Panc1 (cell line): Measurements from ENCODE around the gene NOS1AP. TPM values are rescaled to one million over a fixed set of nuclear protein-coding genes. Genes with fewer than 3 reads are reported as not detected.

Experiments used
- ATAC-seq: fragments of 200-7000 bp; cut with Tn5 transposase; 2 replicates; pipeline ENCODE4 v1.9.1; 2020; ENCODE audit warnings: mild to moderate bottlenecking, moderate library complexity
- BruUV-seq: library from RNA; stranded (reverse); fragments of 400-500 nt; replicated peaks from 2 replicates; lab custom pipeline; 2021; lab: Mats Ljungman, UMichigan
- CTCF ChIA-PET: fragments of 300-600 bp; sonication (Branson Sonifier 250); formaldehyde crosslinking; loops from one replicate; lab custom pipeline; 2022; ENCODE audit warnings: antibody characterized with exemption; lab: Charles Lee
- POLR2A ChIA-PET: fragments of 300-600 bp; sonication (Branson Sonifier 250); formaldehyde crosslinking; loops from one replicate; lab custom pipeline; 2022; ENCODE audit warnings: antibody characterized with exemption; lab: Charles Lee
- DNase-seq: peaks from one replicate; pipeline ENCODE4 v3.0.0-alpha.2; 2010; ENCODE audit warnings: low read depth, low spot score
- H3K27ac ChIP-seq: 2 replicates; pipeline ENCODE4 v1.5.1; 2011; ENCODE audit warnings: mild to moderate bottlenecking, low read length, inconsistent platforms
- H3K27me3 ChIP-seq: fragments of 200-500 bp; sonication (Bioruptor generic); 2 replicates; pipeline ENCODE4 v1.6.0; 2014; ENCODE audit warnings: low read length, inconsistent platforms; ENCODE audit not compliant: control insufficient read depth, insufficient read depth
- H3K36me3 ChIP-seq: fragments of 200-500 bp; sonication (Bioruptor generic); 2 replicates; pipeline ENCODE4 v1.5.1; 2014; ENCODE audit warnings: inconsistent platforms, mild to moderate bottlenecking, low read length, moderate library complexity; ENCODE audit not compliant: control insufficient read depth, insufficient read depth
- H3K4me1 ChIP-seq: 2 replicates; pipeline ENCODE4 v1.5.1; 2011; ENCODE audit warnings: inconsistent platforms, mild to moderate bottlenecking, low read length, moderate library complexity; ENCODE audit not compliant: control insufficient read depth, insufficient read depth
- H3K4me3 ChIP-seq, 2 experiments: 2 replicates each; pipeline ENCODE4 v1.5.1; 2011 to 2012; ENCODE audit warnings: low read depth in 2 of 2, low read length in 2 of 2, mild to moderate bottlenecking in 2 of 2, inconsistent platforms in 1 of 2, moderate library complexity in 1 of 2
- H3K9me3 ChIP-seq: fragments of 200-500 bp; sonication (Bioruptor generic); 2 replicates; pipeline ENCODE4 v1.5.1; 2014; ENCODE audit warnings: low read depth, mild to moderate bottlenecking, inconsistent platforms, low read length, moderate library complexity; ENCODE audit not compliant: control insufficient read depth, insufficient read depth
- CTCF ChIP-seq: fragments of 450-650 bp; IDR thresholded peaks from 2 replicates; pipeline ENCODE4 v1.5.1; 2017; ENCODE audit warnings: mild to moderate bottlenecking
- POLR2AphosphoS5 ChIP-seq: IDR thresholded peaks from 2 replicates; pipeline ENCODE4 v1.6.1; 2012; ENCODE audit warnings: mild to moderate bottlenecking, low read depth, low read length, moderate library complexity
- SIN3A ChIP-seq: IDR thresholded peaks from 2 replicates; pipeline ENCODE4 v1.6.1; 2012; ENCODE audit warnings: low read depth, mild to moderate bottlenecking, low read length, moderate library complexity, borderline replicate concordance; ENCODE audit not compliant: insufficient read depth
- TCF7L2 ChIP-seq: IDR thresholded peaks from 2 replicates; pipeline ENCODE4 v1.6.1; 2011; ENCODE audit warnings: mild to moderate bottlenecking, low read depth, low read length, inconsistent platforms
- in situ Hi-C: cut with HindIII; loops from 2 replicates; pipeline ENCODE4 v1.10.0; 2016; ENCODE audit warnings: low sequenced_read_pairs, low pct_unique_long_range_greater_than_20kb
- intact Hi-C: fragments of 100-400 bp; cut with micrococcal nuclease; formaldehyde crosslinking; loops from one replicate; pipeline ENCODE4 v1.10.0; 2022; ENCODE audit not compliant: unreplicated experiment
- total RNA-seq: library from RNA; stranded (reverse); gene quantifications from one replicate; pipeline ENCODE4 v1.2.1, GENCODE V29; 2021; ENCODE audit not compliant: unreplicated experiment
- TF ChIP-seq, protein P1 (sequence below), 2 experiments: IDR thresholded peaks; 2 replicates each; pipeline ENCODE4 v1.6.1; 2011 to 2012; ENCODE audit warnings: low read depth in 2 of 2, control low read depth in 1 of 2, low read length in 1 of 2, mild to moderate bottlenecking in 1 of 2, moderate library complexity in 1 of 2; ENCODE audit not compliant: insufficient read depth in 1 of 2

Gene NOS1AP
- total RNA-seq, 1 experiment from 2014 or later: 27.9 TPM

DNA sequence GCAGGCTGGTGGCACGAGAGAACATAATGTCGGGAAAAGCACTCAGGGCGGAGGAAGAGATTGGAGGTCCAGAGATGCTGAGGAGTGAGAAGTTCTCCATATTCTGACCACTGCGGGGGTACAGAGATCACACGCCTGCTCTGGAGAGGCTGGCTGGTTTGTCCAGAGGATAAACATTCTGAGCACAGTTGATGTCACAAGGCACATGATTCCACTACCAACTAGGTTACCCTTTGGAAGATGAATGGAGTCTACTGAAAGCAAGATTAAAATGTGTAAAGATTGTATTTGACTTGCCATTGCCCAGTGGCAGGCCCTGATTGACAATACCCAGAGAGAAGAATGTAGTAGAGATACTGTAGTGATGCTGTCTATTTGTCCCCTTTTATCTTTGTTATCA, 307.2 kb downstream of the NOS1AP start, which contains the start of gene SPATA46:
TSS of gene SPATA46 (minus strand) at position 164 of the 400 bp plus-strand sequence. CDS start at position 100, 64 bp downstream.
- no peak for TF ChIP-seq SIN3A
- in situ Hi-C loops (no loop called here), intact Hi-C loops (no loop called here)
- DNase-seq (no peak), ATAC-seq (no peak)
- H3K27me3 ChIP-seq: no peaks in the 10 kb centered on the region
- no peak within 1 kb of the TSS for H3K27ac ChIP-seq
- H3K9me3 ChIP-seq: no peaks in the 10 kb centered on the region
- H3K36me3 ChIP-seq: no peaks in the 10 kb centered on the region
- CTCF ChIA-PET: no interaction called here
- no peak within 1 kb of the TSS for H3K4me3 ChIP-seq
- POLR2A ChIA-PET: no interaction called here
- BruUV-seq: no TSS peak
- H3K4me1 ChIP-seq: no peaks in the 10 kb centered on the region

DNA sequence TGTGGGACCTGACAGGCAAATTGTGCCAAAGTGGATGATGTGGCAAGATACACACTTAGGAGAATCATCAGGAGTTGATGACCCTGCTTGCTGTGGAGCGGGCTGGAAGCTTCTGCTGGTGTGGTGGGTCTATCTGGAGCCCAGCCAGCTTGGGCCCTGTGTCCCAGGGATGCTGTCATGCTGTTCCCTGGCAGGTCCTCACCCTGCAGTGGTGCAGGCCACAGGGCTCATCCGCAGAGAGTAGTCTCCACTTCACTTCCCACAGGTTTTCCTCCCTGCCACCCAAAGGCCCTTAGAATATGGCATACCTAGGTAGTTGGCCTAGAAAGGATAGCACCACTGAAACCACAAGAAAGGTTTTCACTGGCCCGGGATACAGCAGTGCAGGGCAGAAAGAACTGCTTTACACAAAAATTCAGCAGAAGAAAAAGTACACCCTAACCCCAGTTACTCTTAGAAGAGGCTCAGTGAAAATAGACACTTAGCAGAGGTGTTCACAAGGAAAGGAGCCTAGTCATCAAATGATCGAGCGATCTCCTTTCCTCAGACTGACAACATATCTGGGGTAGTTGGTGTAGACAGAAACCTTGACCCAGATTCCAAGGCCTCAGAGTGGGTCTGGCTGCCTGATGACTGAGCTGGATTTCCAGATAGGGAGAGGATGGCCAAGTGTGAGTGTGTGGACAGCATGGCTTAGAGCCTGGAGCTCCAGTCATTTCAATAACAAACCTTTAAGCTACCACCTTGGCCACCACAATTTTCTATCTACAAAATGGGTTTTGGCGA, 310.8 kb downstream of the NOS1AP start:
- H3K9me3 ChIP-seq: no peaks in the 10 kb centered on the region
- H3K4me1 ChIP-seq: no peaks in the 10 kb centered on the region
- H3K4me3 ChIP-seq: no peak overlapping the region
- intact Hi-C loops: no loop called here
- no peak overlapping the region for H3K27ac ChIP-seq
- POLR2A ChIA-PET: interaction anchor here (0.6 kb wide), 1 partner anchor 330 kb away, joined by 4 read pairs; no protein-coding TSS in a partner anchor
- no peaks in the 10 kb centered on the region for H3K36me3 ChIP-seq
- TSS peak; percentile 9 for BruUV-seq
- in situ Hi-C loops: no loop called here
- ATAC-seq (no peak), DNase-seq (no peak)
- CTCF ChIA-PET: interaction anchor here (0.5 kb wide), 1 partner anchor 343 kb away, joined by 3 read pairs; no protein-coding TSS in a partner anchor
- TF ChIP-seq TCF7L2 (no peak), SIN3A (no peak), POLR2AphosphoS5 (no peak)
- no peaks in the 10 kb centered on the region for H3K27me3 ChIP-seq

DNA sequence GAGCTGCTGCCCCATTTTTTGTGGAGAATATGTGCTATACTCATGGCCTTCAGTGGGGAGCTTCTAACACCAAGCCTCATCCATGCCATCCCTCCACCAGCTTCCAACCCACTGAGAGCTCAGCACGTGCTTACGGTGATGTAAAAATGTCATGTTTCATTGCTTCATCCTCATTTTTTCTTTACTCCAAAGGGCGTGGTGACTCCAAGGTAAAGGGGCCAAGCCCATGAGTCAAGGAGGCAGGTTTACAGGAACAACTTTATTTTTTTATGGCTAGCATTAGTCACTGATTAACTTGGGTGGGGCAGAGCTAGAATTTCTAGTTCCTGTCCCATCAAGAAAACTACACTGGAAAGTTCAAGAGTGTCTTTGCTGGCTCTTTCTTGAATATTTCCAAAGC, 311.9 kb downstream of the NOS1AP start, which contains the start of gene C1orf226:
TSS of gene C1orf226 (plus strand) at position 346 of the 400 bp plus-strand sequence. CDS start 174 bp downstream, outside the sequence.
- no peak for ATAC-seq

More for the DNA sequence above, 311.9 kb downstream of the NOS1AP start, which contains the start of gene C1orf226:
- ChIA-PET CTCF (no interaction called here), POLR2A (no interaction called here)
- no peak for DNase-seq
- Histone ChIP-seq H3K27ac (no peak within 1 kb of the TSS), H3K36me3 (no peaks in the 10 kb centered on the region), H3K9me3 (no peaks in the 10 kb centered on the region), H3K27me3 (no peaks in the 10 kb centered on the region), H3K4me3 (no peak within 1 kb of the TSS), H3K4me1 (no peaks in the 10 kb centered on the region)
- no peak for TF ChIP-seq TCF7L2
- TF ChIP-seq SIN3A: no peak
- TF ChIP-seq, protein P1, sequence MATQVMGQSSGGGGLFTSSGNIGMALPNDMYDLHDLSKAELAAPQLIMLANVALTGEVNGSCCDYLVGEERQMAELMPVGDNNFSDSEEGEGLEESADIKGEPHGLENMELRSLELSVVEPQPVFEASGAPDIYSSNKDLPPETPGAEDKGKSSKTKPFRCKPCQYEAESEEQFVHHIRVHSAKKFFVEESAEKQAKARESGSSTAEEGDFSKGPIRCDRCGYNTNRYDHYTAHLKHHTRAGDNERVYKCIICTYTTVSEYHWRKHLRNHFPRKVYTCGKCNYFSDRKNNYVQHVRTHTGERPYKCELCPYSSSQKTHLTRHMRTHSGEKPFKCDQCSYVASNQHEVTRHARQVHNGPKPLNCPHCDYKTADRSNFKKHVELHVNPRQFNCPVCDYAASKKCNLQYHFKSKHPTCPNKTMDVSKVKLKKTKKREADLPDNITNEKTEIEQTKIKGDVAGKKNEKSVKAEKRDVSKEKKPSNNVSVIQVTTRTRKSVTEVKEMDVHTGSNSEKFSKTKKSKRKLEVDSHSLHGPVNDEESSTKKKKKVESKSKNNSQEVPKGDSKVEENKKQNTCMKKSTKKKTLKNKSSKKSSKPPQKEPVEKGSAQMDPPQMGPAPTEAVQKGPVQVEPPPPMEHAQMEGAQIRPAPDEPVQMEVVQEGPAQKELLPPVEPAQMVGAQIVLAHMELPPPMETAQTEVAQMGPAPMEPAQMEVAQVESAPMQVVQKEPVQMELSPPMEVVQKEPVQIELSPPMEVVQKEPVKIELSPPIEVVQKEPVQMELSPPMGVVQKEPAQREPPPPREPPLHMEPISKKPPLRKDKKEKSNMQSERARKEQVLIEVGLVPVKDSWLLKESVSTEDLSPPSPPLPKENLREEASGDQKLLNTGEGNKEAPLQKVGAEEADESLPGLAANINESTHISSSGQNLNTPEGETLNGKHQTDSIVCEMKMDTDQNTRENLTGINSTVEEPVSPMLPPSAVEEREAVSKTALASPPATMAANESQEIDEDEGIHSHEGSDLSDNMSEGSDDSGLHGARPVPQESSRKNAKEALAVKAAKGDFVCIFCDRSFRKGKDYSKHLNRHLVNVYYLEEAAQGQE (IDR thresholded peaks at IDR 0.05; ENCODE audit: insufficient read depth in 1 of 2, low read depth in 2 of 2, low read length in 1 of 2): no peak
- TF ChIP-seq CTCF: no peak
- no peak for TF ChIP-seq POLR2AphosphoS5
- no TSS peak for BruUV-seq
- in situ Hi-C loops (no loop called here), intact Hi-C loops (no loop called here)
